Esophagus muscularis mucosa (tissue), 3 donors: ENCODE data around the gene PPAT.

Experiments
- POLR2A ChIP-seq: fragments of 450-650 bp; IDR thresholded peaks from one replicate; pipeline ENCODE4 v1.6.1; 2017; ENCODE audit warnings: antibody characterized with exemption, moderate library complexity, mild to moderate bottlenecking, low read depth
- TF ChIP-seq, protein P1 (sequence below), 3 experiments: fragments of 200-600 bp in 2 of 3; fragments of 450-650 bp in 1 of 3; sonication (generic) in 2 of 3; IDR thresholded peaks; one replicate each; pipeline ENCODE4 v1.5.1; 2017 to 2019; ENCODE audit warnings: antibody characterized with exemption in 3 of 3, mild to moderate bottlenecking in 2 of 3, moderate library complexity in 1 of 3

DNA sequence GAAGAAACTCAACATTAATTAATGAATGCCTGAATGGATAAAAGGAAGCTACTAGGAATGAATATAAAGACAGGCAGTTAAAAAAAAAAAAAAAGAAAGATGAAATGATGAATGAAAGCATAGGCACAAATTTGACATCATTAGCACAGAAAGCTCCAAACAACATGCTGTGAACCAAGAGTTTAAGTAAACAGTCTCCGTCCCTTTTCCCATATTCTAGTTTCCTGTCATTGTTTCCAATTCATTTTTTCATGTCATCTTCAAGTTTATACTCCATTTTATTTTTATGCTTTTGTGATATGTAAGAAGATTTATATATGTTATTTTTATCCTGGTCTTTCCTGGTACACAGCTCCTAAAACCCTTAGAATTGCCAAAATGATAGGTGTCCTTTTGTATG lies 30.4 kb downstream of the PPAT start:
- TF ChIP-seq, protein P1, sequence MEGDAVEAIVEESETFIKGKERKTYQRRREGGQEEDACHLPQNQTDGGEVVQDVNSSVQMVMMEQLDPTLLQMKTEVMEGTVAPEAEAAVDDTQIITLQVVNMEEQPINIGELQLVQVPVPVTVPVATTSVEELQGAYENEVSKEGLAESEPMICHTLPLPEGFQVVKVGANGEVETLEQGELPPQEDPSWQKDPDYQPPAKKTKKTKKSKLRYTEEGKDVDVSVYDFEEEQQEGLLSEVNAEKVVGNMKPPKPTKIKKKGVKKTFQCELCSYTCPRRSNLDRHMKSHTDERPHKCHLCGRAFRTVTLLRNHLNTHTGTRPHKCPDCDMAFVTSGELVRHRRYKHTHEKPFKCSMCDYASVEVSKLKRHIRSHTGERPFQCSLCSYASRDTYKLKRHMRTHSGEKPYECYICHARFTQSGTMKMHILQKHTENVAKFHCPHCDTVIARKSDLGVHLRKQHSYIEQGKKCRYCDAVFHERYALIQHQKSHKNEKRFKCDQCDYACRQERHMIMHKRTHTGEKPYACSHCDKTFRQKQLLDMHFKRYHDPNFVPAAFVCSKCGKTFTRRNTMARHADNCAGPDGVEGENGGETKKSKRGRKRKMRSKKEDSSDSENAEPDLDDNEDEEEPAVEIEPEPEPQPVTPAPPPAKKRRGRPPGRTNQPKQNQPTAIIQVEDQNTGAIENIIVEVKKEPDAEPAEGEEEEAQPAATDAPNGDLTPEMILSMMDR (IDR thresholded peaks at IDR 0.05), result no peak
- no peak for TF ChIP-seq POLR2A
